Kidney (tissue), 14 donors: ENCODE measurements around the gene SWI5. TPM values are rescaled to one million over a fixed set of nuclear protein-coding genes. Genes with fewer than 3 reads are reported as not detected.

Source experiments
- DNase-seq, 5 donors: peaks; one replicate each; pipeline ENCODE4 v3.0.0-alpha.2; 2013 to 2020
- FAIRE-seq: peaks from 2 replicates; lab custom pipeline; 2012; peaks lifted over from hg19 to GRCh38; lab: Jason Lieb, UNC
- H3K27ac ChIP-seq, 2 donors: one replicate each; pipeline ENCODE4 v1.7.0; 2013; ENCODE audit warnings: low read depth in 2 of 2, low read length in 2 of 2, inconsistent platforms in 1 of 2
- H3K27me3 ChIP-seq: one replicate; pipeline ENCODE4 v1.7.1; 2013; ENCODE audit warnings: low read length, inconsistent platforms; ENCODE audit not compliant: control insufficient read depth, insufficient read depth
- H3K36me3 ChIP-seq, 3 donors: one replicate each; pipeline versions ENCODE4 v1.7.0 to v1.7.1; 2013; ENCODE audit warnings: low read length in 3 of 3, control low read depth in 1 of 3, inconsistent platforms in 1 of 3; ENCODE audit not compliant: insufficient read depth in 3 of 3, control insufficient read depth in 2 of 3
- H3K4me1 ChIP-seq, 3 donors: one replicate each; pipeline versions ENCODE4 v1.7.0 to v1.7.1; 2013; ENCODE audit warnings: low read length in 3 of 3, inconsistent platforms in 1 of 3, low read depth in 1 of 3; ENCODE audit not compliant: control insufficient read depth in 2 of 3, insufficient read depth in 2 of 3
- H3K4me3 ChIP-seq, 3 donors: one replicate each; pipeline versions ENCODE4 v1.7.0 to v1.8.1; 2013; ENCODE audit warnings: low read length in 3 of 3, control low read depth in 1 of 3, inconsistent platforms in 1 of 3
- H3K9ac ChIP-seq, 3 donors: one replicate each; pipeline versions ENCODE4 v1.7.0 to v1.7.1; 2013; ENCODE audit warnings: low read length in 3 of 3, control low read depth in 1 of 3, inconsistent platforms in 1 of 3
- H3K9me3 ChIP-seq, 3 donors: one replicate each; pipeline versions ENCODE4 v1.7.0 to v1.7.1; 2013; ENCODE audit warnings: low read length in 3 of 3, control low read depth in 1 of 3, inconsistent platforms in 1 of 3; ENCODE audit not compliant: control insufficient read depth in 2 of 3, insufficient read depth in 1 of 3
- CTCF ChIP-seq: IDR thresholded peaks from 3 replicates; pipeline ENCODE4 v1.5.1; 2012; ENCODE audit warnings: mild to moderate bottlenecking, moderate library complexity, borderline replicate concordance; ENCODE audit not compliant: insufficient read depth; ENCODE audit errors: extremely low read depth
- intact Hi-C: fragments of 100-400 bp; cut with DNase I; formaldehyde crosslinking; loops from one replicate; pipeline ENCODE4 v1.11.1; 2022
- polyA plus RNA-seq: library from polyadenylated mRNA; stranded (reverse); fragments of 350-450 nt; fragmentation: Illumina TruSeq; extraction: RNeasy Lipid Tissue Mini Kit (QIAGEN cat#74804); gene quantifications from one replicate; pipeline ENCODE4 v1.2.3, GENCODE V29; 2014; ENCODE audit warnings: low read depth, low replicate concordance; ENCODE audit not compliant: insufficient read depth
- total RNA-seq: library from RNA; stranded (reverse); fragmentation: NEBNext Ultra II Directional; extraction: Animal tissue kit (Norgen Biotek cat#: 25700); gene quantifications from one replicate; pipeline ENCODE4 v1.2.1, GENCODE V29; 2021
- donor health status: control.
- donor health status: control.
- donor health status: control.
- donor health status: control.
- donor health status: control.
- donor health status: DM: yes; HTN: yes; CAD: no.
- donor health status: Normal renal cell carcinoma (clear cell type).

The SWI5 gene
- total and polyA plus RNA-seq, 2 donors from 2014 or later, result 20.3 to 67.8 TPM

GRCh38 chr9:128282500-128282899 is 6.4 kb downstream of the SWI5 start:
- Histone ChIP-seq H3K27me3 (no peaks in the 10 kb centered on the region), H3K9me3 (no peaks in the 10 kb centered on the region), H3K4me1 (peaks cover 0 to 3% (median 0%) of the 10 kb centered on the region in 3 donors), H3K9ac (no peak overlapping the region), H3K36me3 (peaks cover 0 to 6% (median 3%) of the 10 kb centered on the region in 3 donors), H3K4me3 (no peak overlapping the region), H3K27ac (no peak overlapping the region)
- FAIRE-seq, result no peak
- TF ChIP-seq CTCF, result no peak
- intact Hi-C loops, result no loop called here
- DNase-seq, result no peak

- TF ChIP-seq CTCF, result no peak
- Histone ChIP-seq H3K27ac (no peak overlapping the region), H3K4me3 (no peak overlapping the region), H3K9ac (no peak overlapping the region), H3K36me3 (peaks cover 0 to 14% (median 6%) of the 10 kb centered on the region in 3 donors), H3K9me3 (no peaks in the 10 kb centered on the region), H3K4me1 (no peaks in the 10 kb centered on the region), H3K27me3 (no peaks in the 10 kb centered on the region)
- intact Hi-C loops, result no loop called here
- FAIRE-seq (no peak), DNase-seq (peak in 3 of 5 donors; percentile 12 to 45 (median 25))
These were observed 9.1 kb downstream of the SWI5 start for GRCh38 chr9:128285033-128285784.

GRCh38 chr9:128286440-128286839 is 10.4 kb downstream of the SWI5 start:
- no peak for DNase-seq
- intact Hi-C loops, result no loop called here

More at GRCh38 chr9:128286440-128286839, 10.4 kb downstream of the SWI5 start:
- no peak for FAIRE-seq
- no peaks in the 10 kb centered on the region for H3K27me3 ChIP-seq
- no peak overlapping the region for H3K4me3 ChIP-seq
- H3K9me3 ChIP-seq, result no peaks in the 10 kb centered on the region
- H3K36me3 ChIP-seq, result peaks cover 0 to 14% (median 6%) of the 10 kb centered on the region in 3 donors
- no peak for TF ChIP-seq CTCF
- H3K27ac ChIP-seq, result no peak overlapping the region
- no peaks in the 10 kb centered on the region for H3K4me1 ChIP-seq
- no peak overlapping the region for H3K9ac ChIP-seq
